Erythroblast (primary cell): ENCODE measurements around the gene CAPN7.
A peak's percentile ranks its signal among the peaks of the same experiment; 100 is the strongest.
"Not testable (repeated sequence)": the region's sequence is repeated elsewhere in the genome, so short reads cannot be mapped to it uniquely, and the experiment has no call there.

Experiments
- DNase-seq, 2 experiments: peaks; one replicate each; lab custom pipeline; 2025; lab: John Stamatoyannopoulos, UW
- GATA1 ChIP-seq: IDR thresholded peaks from 2 replicates; pipeline ENCODE4 v1.6.1; 2011; ENCODE audit warnings: low read depth, mild to moderate bottlenecking, control low read depth, low read length, moderate library complexity
- POLR2A ChIP-seq: IDR thresholded peaks from 2 replicates; pipeline ENCODE4 v1.6.1; 2011; ENCODE audit warnings: mild to moderate bottlenecking, low read length

Gene CAPN7

DNA sequence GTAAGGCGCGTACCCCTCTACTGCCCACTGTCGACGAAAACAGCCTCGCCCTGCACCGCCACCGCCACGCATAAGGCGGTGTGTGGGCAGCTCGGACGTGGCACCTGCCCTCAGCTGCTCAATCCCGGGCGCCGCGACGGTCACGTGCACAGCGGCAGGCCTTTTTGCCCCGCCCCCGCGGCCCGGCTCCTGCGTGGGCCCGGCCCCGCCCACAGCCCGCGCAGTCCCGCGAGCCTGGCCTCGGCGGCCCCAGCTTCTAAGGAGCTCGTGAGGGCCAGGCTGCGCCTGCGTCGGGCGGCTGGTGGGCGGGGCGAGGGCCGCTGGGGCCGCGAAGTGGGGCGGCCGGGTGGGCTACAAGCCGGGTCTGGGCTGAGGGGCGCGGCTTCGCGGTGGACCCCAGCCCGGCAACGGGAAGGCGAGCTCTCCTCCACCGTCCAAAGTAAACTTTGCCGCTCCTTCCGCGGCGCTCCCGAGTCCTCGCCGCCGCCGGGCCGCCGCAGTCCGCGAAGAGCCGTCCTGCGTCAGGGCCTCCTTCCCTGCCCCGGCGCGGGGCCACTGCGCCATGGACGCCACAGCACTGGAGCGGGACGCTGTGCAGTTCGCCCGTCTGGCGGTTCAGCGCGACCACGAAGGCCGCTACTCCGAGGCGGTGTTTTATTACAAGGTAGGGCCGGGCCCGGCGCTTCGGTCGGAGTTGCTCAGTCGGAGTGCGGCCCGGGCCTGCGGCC is at the start of gene CAPN7:
Gene CAPN7 (plus strand): TSS at position 313 of the 728 bp plus-strand sequence. CDS start 250 bp downstream, at position 563.
- TF ChIP-seq POLR2A (peak; percentile 85), GATA1 (no peak)
- no peak for DNase-seq

GRCh38 chr3:15157441-15157840 is 48.6 kb upstream of the CAPN7 start:
- TF ChIP-seq POLR2A (no peak), GATA1 (no peak)

GRCh38 chr3:15159501-15160136 is 46.4 kb upstream of the CAPN7 start:
- TF ChIP-seq GATA1 (no peak), POLR2A (no peak)
- DNase-seq, result no peak

More at GRCh38 chr3:15157441-15157840, 48.6 kb upstream of the CAPN7 start:
- DNase-seq, result no peak

GRCh38 chr3:15160662-15161061 is 45.4 kb upstream of the CAPN7 start:
- TF ChIP-seq GATA1 (no peak), POLR2A (no peak)
- DNase-seq, result no peak

GRCh38 chr3:15161133-15161532 is 44.9 kb upstream of the CAPN7 start:
- DNase-seq, result no peak
- no peak for TF ChIP-seq POLR2A
- no peak for TF ChIP-seq GATA1

- DNase-seq, result not testable (repeated sequence)
Measured at GRCh38 chr3:15163656-15164055, 42.4 kb upstream of the CAPN7 start.

DNA sequence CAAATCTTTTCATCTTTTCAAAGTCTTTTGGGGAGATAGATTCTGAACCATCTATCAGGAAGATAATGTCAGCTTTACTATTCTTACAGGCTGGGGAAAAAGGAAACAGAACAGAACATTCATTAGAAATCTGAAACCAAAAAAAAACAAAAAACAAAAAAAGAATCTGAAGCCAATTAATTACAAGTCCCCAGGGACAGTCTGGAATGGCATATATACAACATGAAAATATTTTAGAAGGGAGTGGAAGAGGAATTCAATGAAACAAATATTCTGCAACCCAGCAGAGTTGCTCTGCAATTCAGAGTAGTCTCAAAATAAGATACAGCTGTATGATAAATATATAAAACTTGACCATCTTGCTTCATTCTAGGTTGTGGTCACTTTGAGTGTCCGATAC is 41.7 kb upstream of the CAPN7 start:
- no peak for TF ChIP-seq GATA1
- no peak for TF ChIP-seq POLR2A
- DNase-seq, result no peak

DNA sequence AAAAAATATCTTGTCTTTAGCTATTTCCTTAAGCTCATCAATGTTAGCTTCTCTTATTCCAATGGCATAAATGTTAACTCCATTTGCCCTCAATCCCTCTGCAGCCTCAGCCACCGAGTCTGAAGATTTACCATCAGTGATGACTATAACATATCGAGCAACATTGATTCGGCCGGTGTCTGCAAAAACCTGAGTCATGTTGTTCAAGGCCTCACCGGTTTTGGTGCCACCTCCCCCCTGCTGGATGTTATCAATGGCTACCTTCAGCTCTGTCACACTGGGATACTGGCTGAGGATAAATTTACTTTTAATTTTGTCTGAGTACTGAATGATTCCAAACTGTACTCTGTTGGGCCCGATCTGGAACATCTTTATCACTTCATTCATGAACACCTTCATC is 41.0 kb upstream of the CAPN7 start:
- no peak for TF ChIP-seq GATA1
- no peak for TF ChIP-seq POLR2A
- DNase-seq, result no peak

DNA sequence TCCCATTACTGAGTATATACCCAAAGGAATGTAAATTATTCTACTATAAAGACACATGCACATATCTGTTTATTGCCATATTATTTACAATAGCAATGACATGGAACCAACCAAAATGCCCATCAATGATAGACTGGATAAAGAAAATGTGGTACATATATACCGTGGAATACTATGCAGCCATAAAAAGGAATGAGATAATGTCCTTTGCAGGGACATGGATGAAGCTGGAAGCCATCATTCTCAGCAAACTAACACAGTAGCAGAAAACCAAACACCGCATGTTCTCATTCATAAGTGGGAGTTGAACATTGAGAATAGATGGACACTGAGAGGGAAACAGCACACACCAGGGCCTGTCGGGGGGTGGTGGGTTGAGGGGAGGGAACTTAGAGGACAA is 39.7 kb upstream of the CAPN7 start:
- DNase-seq, result not testable (repeated sequence)

DNA sequence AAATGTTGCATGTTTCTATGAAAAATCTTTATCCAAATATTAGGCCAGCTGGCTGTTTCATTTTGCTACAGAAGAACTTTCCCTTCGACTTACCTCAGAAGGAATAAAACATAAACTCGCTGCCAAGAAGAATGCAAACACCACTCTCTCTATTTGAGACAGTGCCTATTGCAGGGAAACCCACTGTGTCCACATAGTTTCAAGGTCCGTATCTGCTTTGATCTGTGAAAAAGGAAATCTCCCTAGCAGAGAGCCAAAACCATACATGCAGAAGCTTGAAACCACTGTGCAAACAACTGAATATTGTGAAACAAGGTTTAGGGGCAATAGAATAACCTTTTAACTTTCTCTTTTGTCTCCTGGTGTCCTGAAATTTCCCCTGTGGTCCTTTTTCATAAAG is 35.0 kb upstream of the CAPN7 start:
- TF ChIP-seq GATA1, result no peak
- no peak for TF ChIP-seq POLR2A
- no peak for DNase-seq

DNA sequence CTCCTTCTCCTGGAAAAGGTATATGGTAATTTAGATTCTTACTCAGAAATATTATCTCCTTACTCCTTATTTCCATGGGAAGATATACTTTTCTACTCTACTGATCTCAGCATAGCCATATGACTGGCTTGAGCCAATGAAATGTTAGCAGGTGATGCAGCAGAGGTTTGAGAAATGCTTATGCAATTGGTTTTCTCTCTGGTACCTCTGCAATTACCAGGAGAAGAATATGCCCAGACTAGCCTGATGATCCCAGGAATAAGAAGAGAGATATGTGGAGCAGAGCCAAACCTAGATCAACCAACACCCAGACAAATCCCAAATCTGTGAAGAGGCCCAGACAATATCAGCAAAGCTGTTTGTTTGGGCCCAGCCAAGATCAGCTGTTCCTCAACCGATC is 33.2 kb upstream of the CAPN7 start:
- TF ChIP-seq POLR2A (no peak), GATA1 (no peak)
- no peak for DNase-seq

DNA sequence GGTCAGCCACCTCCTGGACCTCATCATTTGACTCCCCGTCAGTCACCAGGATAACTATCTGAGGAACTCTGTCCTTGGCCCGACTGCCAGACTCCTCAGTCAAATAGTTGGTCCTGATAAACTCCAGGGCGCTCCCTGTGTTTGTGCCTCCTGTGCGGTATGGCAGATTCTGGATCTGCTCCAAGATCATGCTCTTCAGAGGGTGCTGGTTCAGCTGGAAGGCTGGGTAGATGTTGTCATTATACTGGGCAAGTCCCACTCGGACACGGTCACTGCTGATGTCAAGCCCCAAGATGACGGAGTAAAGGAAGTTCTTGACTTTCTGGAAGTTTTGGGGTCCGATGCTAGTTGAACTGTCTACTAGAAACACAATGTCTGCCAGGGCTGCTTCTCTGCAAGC is 31.1 kb upstream of the CAPN7 start:
- TF ChIP-seq POLR2A (no peak), GATA1 (no peak)
- DNase-seq, result no peak

DNA sequence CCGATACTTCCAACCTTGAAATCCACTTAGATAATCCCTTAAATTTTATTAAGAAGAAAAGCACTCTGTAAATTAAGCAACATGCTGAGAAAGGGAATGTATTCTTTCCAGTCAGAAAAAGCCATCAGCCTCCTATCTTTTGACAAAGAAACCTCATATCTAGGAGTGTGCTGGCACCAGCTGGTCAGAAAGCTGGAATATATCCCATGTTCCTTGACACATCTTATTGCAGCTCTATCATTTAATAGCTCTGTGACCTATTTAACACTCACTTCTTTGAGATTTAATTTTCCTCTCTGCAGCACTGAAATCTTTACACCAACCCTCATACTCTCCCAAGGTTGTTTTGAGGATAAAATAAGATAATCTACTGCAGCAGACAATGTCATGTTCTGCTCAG is 30.4 kb upstream of the CAPN7 start:
- DNase-seq, result no peak
- no peak for TF ChIP-seq POLR2A
- no peak for TF ChIP-seq GATA1

DNA sequence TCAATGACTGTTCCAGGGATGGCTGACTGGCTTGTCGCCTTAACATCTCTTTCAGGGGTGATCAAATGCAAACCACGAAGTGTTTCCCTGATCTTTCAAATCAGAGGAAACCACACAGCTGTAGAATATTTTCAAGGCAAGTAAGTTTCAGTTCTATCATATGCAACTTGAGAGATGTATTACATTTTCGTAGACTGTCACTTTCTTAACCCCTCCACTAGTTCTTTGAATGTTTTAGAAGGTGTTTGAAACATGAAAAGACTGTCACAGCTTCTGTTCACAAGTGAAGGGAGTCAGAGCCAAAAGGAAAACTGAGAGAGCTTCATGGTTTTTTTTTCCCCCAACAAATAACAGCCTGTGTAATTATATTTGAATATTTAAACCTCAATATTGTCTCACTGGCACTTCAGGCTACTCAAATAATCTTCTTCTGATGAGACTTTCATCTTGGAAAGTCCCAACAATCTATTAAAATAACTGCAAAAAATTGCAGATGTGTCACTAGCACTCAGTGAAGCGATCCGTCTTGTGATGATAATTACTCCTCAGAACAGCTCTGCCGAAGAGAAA is 25.9 kb upstream of the CAPN7 start:
- no peak for DNase-seq
- TF ChIP-seq POLR2A (no peak), GATA1 (no peak)
